ENCODE results near the gene UBE3B. TPM values are rescaled to one million over a fixed set of nuclear protein-coding genes. Genes with fewer than 3 reads are reported as not detected.

UBE3B gene
- total RNA-seq, 1 donor from 2014 or later, result 40.3 TPM

DNA sequence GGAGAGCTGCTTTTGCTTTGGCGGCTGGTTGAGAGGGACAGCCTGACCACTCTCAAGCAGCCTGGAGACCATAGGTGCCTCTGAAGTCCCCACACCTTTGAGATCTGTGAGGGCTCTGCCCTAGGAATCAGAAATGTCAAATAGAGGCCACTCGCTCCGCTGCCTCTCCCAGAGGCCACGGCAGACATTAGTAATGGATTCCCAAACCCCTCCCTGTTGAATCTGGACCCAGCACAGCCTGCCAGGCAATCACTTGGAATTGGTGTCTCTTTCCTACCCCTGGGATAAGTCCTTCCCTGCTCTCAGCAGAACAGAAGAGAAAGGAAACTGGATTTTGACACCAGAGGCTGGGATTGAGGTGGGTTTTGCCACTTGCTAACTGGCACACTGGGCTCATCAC is 70.8 kb downstream of the UBE3B start:
- no peak for DNase-seq (ENCODE audit: low read depth)
- H3K4me3 ChIP-seq (ENCODE audit: low read depth, low read length), result no peak overlapping the region
- TF ChIP-seq, protein P1, sequence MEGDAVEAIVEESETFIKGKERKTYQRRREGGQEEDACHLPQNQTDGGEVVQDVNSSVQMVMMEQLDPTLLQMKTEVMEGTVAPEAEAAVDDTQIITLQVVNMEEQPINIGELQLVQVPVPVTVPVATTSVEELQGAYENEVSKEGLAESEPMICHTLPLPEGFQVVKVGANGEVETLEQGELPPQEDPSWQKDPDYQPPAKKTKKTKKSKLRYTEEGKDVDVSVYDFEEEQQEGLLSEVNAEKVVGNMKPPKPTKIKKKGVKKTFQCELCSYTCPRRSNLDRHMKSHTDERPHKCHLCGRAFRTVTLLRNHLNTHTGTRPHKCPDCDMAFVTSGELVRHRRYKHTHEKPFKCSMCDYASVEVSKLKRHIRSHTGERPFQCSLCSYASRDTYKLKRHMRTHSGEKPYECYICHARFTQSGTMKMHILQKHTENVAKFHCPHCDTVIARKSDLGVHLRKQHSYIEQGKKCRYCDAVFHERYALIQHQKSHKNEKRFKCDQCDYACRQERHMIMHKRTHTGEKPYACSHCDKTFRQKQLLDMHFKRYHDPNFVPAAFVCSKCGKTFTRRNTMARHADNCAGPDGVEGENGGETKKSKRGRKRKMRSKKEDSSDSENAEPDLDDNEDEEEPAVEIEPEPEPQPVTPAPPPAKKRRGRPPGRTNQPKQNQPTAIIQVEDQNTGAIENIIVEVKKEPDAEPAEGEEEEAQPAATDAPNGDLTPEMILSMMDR (conservative IDR thresholded peaks at IDR 0.05; ENCODE audit: low read depth, low read length), result no peak

DNA sequence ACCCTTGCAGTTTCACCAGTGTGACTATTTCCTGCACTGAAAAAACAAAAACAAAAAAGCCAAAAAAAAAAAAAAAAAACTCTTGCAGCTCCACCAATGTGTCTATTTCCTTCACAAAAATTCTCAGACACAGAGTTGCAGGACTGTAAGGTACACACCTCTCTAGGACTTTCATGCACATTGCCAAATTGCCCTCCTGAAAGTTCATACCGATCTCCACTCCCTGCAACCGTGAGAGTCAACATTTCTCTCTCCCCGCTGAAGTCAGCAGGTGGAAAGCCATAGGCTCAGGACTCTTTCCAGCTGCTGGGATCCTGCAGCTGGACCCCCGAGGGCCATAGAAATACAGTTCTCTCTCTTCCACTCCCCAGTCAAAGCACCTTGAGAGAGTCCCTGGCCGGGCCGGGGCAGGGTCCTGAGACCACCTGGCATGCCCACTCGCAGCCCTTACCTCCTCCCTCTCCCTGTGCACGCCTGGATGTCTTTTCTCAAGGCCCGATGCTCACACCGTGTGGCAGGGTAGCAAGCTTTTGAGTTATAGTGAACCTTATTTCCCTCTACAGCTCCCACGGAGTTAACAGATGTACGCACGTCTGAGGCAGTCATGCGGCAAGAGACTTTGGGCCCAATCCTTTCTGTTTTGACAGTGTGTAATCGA is 72.3 kb downstream of the UBE3B start:
- no peak overlapping the region for H3K4me3 ChIP-seq (ENCODE audit: low read depth, low read length)
- TF ChIP-seq, protein P1 (conservative IDR thresholded peaks at IDR 0.05; ENCODE audit: low read depth, low read length), result no peak
- no peak for DNase-seq (ENCODE audit: low read depth)

DNA sequence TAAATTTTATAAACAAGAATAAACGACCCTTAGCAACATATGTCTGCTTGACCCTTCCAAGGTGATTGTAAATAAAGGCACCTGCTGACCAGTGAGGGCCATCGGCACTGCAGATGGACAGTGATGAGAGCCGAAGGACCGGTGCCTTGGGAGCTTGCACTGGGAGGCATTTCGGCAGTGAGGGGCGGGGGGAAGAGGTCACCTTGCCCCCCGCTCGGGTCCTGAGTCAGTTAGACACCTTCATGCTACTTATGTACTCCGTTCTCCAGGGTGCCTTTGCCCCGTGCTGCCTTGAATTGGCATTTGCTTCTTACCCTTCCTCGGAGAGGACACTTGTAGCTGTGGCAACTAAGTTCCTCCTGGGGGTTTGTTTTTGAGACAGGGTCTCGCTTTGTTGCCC is 72.8 kb downstream of the UBE3B start:
- no peak for DNase-seq (ENCODE audit: low read depth)
- TF ChIP-seq, protein P1 (conservative IDR thresholded peaks at IDR 0.05; ENCODE audit: low read depth, low read length), result no peak
- H3K4me3 ChIP-seq (ENCODE audit: low read depth, low read length), result no peak overlapping the region

DNA sequence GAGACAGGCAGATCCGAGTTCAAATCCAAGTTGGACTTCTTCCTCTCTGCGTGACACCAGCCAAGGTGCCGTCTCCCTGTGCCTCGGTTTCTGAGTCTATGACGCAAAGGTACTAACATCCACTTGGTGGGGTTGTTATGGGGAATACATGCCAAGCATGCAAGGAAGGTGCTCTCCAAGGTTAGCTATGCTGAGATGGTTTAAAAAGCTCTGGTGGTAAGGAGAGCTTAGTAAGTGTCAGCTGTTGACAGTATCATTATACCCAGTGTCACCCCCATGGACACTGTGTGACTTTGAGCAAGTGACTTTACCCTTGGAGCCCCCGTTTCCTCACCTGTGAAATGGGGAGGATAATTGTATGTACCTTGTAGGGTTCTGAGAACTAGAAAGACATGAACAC is 73.7 kb downstream of the UBE3B start:
- DNase-seq (ENCODE audit: low read depth), result no peak
- TF ChIP-seq, protein P1 (conservative IDR thresholded peaks at IDR 0.05; ENCODE audit: low read depth, low read length), result no peak
- H3K4me3 ChIP-seq (ENCODE audit: low read depth, low read length), result no peak overlapping the region

DNA sequence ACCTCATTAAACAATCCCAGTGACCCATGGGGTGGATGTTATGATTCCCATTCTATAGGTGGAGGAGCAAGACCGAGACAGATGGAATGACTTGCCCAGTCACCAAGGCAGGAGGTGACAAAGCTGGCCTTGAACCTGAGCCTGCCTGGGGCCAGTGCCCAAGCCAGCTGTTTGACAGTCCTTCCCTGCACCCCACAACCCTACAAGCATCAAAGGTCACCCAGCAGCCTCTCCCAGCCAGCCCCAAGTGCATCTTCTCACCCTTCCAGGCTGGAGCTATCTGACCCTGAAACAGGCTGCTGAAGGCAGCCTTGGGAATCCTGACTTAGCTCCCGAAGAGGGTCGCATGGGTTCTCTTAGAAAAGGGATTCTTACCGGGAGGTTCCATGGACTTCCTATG is 75.5 kb downstream of the UBE3B start:
- H3K4me3 ChIP-seq (ENCODE audit: low read depth, low read length), result no peak overlapping the region
- DNase-seq (ENCODE audit: low read depth), result no peak
- TF ChIP-seq, protein P1 (conservative IDR thresholded peaks at IDR 0.05; ENCODE audit: low read depth, low read length), result no peak

DNA sequence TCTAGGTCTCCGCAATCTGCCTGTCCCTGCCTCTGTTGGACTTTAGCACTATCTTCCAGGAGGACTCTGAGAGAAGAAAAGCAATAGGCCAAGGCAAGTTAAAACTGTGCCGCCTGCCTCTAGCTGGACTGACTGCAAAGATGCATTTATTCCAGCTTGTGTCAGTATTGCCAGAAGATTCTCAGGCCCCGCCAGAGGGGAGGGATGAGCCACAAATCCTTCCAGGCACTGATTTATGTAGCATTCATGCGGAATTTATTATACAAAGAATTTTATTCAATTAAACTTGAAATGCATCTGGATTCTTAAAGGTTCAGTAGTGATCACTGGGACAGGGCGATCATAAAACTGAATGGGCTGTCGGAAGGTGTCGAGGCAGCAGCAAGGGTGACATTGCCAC is 76.0 kb downstream of the UBE3B start:
- TF ChIP-seq, protein P1 (conservative IDR thresholded peaks at IDR 0.05; ENCODE audit: low read depth, low read length), result no peak
- no peak overlapping the region for H3K4me3 ChIP-seq (ENCODE audit: low read depth, low read length)
- DNase-seq (ENCODE audit: low read depth), result no peak

DNA sequence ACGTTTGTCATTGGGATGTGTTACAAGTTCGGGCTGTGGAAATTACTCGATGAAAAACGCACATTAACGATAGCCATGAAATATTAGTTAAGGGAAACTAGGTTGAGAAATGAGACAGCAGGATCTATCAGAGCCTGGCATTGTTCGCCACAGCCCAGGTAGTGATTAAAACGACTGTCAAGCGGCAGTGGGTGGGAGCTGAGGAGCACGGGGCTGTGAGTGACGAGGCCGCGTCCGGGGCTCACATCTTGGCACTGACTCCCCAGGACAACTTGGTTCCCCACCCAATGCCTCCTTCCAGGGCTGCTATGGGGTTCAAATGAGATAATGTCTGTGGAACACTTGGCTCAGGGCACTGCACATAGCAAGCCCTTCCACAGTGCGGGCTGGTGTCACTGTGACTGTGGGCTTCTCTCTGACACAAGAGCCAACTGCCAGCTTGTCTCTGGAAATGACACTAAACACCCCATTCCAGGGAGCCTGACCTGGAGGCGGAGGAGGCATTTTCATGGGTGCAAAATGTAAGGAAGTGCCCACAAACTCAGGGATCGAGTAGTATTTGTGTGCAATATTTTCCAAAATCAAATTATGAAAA is 76.6 kb downstream of the UBE3B start:
- no peak for DNase-seq (ENCODE audit: low read depth)
- TF ChIP-seq, protein P1 (conservative IDR thresholded peaks at IDR 0.05; ENCODE audit: low read depth, low read length), result no peak
- no peak overlapping the region for H3K4me3 ChIP-seq (ENCODE audit: low read depth, low read length)
